ENCODE results near the gene CREB1.

The CREB1 gene

DNA sequence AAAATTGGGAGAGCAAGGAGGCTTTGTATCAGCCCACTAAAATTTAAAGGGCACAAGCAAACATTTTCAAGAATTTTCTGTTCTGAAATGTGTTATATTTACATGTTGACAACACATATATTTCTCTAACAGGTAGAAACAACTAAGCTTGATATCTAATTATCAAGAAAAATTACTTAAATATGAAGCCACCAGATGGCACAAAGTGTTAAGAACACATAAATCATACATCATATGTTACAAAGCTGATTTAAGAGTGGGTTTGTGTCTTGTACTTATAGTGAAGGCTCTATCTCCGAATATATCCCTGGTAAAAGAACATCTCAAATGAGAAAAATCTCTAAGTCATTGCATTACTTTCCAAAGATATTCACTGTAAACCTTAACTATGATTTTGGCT is 19.6 kb upstream of the CREB1 start (continued):
- TF ChIP-seq, protein P1, sequence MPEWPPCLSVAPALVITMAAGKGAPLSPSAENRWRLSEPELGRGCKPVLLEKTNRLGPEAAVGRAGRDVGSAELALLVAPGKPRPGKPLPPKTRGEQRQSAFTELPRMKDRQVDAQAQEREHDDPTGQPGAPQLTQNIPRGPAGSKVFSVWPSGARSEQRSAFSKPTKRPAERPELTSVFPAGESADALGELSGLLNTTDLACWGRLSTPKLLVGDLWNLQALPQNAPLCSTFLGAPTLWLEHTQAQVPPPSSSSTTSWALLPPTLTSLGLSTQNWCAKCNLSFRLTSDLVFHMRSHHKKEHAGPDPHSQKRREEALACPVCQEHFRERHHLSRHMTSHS (tag by site-specific recombination; IDR thresholded peaks at IDR 0.05) = no peak
- TF ChIP-seq, protein P2, sequence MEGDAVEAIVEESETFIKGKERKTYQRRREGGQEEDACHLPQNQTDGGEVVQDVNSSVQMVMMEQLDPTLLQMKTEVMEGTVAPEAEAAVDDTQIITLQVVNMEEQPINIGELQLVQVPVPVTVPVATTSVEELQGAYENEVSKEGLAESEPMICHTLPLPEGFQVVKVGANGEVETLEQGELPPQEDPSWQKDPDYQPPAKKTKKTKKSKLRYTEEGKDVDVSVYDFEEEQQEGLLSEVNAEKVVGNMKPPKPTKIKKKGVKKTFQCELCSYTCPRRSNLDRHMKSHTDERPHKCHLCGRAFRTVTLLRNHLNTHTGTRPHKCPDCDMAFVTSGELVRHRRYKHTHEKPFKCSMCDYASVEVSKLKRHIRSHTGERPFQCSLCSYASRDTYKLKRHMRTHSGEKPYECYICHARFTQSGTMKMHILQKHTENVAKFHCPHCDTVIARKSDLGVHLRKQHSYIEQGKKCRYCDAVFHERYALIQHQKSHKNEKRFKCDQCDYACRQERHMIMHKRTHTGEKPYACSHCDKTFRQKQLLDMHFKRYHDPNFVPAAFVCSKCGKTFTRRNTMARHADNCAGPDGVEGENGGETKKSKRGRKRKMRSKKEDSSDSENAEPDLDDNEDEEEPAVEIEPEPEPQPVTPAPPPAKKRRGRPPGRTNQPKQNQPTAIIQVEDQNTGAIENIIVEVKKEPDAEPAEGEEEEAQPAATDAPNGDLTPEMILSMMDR (tag by site-specific recombination; IDR thresholded peaks at IDR 0.05) = no peak
- TF ChIP-seq ZNF670 (tag by site-specific recombination; IDR thresholded peaks at IDR 0.05; ENCODE audit: low read depth) = no peak
- TF ChIP-seq ZBTB48 (tag by site-specific recombination; IDR thresholded peaks at IDR 0.05) = no peak
- TF ChIP-seq, protein P3, sequence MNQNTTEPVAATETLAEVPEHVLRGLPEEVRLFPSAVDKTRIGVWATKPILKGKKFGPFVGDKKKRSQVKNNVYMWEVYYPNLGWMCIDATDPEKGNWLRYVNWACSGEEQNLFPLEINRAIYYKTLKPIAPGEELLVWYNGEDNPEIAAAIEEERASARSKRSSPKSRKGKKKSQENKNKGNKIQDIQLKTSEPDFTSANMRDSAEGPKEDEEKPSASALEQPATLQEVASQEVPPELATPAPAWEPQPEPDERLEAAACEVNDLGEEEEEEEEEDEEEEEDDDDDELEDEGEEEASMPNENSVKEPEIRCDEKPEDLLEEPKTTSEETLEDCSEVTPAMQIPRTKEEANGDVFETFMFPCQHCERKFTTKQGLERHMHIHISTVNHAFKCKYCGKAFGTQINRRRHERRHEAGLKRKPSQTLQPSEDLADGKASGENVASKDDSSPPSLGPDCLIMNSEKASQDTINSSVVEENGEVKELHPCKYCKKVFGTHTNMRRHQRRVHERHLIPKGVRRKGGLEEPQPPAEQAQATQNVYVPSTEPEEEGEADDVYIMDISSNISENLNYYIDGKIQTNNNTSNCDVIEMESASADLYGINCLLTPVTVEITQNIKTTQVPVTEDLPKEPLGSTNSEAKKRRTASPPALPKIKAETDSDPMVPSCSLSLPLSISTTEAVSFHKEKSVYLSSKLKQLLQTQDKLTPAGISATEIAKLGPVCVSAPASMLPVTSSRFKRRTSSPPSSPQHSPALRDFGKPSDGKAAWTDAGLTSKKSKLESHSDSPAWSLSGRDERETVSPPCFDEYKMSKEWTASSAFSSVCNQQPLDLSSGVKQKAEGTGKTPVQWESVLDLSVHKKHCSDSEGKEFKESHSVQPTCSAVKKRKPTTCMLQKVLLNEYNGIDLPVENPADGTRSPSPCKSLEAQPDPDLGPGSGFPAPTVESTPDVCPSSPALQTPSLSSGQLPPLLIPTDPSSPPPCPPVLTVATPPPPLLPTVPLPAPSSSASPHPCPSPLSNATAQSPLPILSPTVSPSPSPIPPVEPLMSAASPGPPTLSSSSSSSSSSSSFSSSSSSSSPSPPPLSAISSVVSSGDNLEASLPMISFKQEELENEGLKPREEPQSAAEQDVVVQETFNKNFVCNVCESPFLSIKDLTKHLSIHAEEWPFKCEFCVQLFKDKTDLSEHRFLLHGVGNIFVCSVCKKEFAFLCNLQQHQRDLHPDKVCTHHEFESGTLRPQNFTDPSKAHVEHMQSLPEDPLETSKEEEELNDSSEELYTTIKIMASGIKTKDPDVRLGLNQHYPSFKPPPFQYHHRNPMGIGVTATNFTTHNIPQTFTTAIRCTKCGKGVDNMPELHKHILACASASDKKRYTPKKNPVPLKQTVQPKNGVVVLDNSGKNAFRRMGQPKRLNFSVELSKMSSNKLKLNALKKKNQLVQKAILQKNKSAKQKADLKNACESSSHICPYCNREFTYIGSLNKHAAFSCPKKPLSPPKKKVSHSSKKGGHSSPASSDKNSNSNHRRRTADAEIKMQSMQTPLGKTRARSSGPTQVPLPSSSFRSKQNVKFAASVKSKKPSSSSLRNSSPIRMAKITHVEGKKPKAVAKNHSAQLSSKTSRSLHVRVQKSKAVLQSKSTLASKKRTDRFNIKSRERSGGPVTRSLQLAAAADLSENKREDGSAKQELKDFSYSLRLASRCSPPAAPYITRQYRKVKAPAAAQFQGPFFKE (tag by site-specific recombination; IDR thresholded peaks at IDR 0.05; ENCODE audit: borderline replicate concordance) = no peak

DNA sequence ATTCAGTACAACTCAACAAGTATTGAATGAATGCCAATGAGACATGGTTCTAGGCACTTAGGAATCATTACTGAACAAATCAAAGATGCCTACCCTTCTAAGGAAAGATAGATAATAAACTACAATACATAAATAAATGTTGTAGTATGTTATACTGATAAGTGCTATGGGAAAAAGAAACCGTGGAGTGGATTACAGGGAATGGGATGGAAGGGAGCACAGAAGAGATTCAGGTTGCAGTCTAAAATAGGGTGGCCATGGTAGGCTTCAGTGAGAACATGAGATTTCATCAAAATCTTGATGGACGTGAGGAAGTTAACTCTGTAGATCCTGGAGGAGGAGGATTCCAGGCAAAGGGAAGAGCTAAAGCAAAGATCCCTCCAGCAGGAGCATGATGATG is 17.9 kb upstream of the CREB1 start:
- Histone ChIP-seq H3K27ac (ENCODE audit: extremely low read depth, low read depth, low read length) (no peak overlapping the region), H3K4me3 (ENCODE audit: low read depth, low read length) (no peak overlapping the region), H3K36me3 (ENCODE audit: control insufficient read depth in 2 of 2, insufficient read depth in 1 of 2, low read length in 2 of 2) (no peaks in the 10 kb centered on the region), H3K9me3 (ENCODE audit: control insufficient read depth, insufficient read depth, low read depth, low read length) (no peaks in the 10 kb centered on the region), H3K4me1 (ENCODE audit: control insufficient read depth, insufficient read depth, low read length) (no peaks in the 10 kb centered on the region)
- TF ChIP-seq ZBTB48 (tag by site-specific recombination; IDR thresholded peaks at IDR 0.05) (no peak), ZNF426 (tag by site-specific recombination; IDR thresholded peaks at IDR 0.05) (no peak), ZNF776 (tag by site-specific recombination; IDR thresholded peaks at IDR 0.05; ENCODE audit: borderline replicate concordance) (no peak), ZNF549 (tag by site-specific recombination; IDR thresholded peaks at IDR 0.05) (no peak), SP2 (tag by site-specific recombination; IDR thresholded peaks at IDR 0.05) (no peak), ZBTB17 (tag by site-specific recombination; IDR thresholded peaks at IDR 0.05) (no peak)
- TF ChIP-seq, protein P4, sequence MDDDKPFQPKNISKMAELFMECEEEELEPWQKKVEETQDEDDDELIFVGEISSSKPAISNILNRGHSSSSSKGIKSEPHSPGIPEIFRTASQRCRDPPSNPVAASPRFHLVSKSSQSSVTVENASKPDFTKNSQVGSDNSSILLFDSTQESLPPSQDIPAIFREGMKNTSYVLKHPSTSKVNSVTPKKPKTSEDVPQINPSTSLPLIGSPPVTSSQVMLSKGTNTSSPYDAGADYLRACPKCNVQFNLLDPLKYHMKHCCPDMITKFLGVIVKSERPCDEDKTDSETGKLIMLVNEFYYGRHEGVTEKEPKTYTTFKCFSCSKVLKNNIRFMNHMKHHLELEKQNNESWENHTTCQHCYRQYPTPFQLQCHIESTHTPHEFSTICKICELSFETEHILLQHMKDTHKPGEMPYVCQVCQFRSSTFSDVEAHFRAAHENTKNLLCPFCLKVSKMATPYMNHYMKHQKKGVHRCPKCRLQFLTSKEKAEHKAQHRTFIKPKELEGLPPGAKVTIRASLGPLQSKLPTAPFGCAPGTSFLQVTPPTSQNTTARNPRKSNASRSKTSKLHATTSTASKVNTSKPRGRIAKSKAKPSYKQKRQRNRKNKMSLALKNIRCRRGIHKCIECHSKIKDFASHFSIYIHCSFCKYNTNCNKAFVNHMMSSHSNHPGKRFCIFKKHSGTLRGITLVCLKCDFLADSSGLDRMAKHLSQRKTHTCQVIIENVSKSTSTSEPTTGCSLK (tag by site-specific recombination; IDR thresholded peaks at IDR 0.05) = no peak
- ChIA-PET POLR2A (no interaction called here), CTCF (interaction anchor here (0.7 kb wide), 1 partner anchor 1170 kb away, joined by 3 read pairs; no protein-coding TSS in a partner anchor)

DNA sequence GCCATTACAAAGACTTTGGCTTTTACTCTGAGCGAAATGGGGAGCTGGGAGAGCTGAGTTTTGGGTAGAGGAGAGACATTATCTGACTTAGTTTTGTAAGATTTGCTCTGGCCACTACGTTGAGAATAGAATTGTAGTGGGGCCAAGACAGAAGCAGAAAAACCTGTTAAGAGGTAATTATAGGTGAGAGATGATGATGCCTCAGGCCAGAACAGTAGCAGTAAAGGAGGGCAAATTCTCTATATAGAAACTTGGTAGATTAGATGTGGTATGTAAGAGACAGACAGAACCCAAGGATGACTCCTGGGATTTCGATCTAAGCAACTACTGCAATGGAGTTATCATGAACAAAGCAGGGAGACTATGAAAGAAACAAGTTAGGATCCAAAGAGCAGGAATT is 17.4 kb upstream of the CREB1 start:
- H3K4me3 ChIP-seq (ENCODE audit: low read depth, low read length) = no peak overlapping the region
- no peaks in the 10 kb centered on the region for H3K9me3 ChIP-seq (ENCODE audit: control insufficient read depth, insufficient read depth, low read depth, low read length)
- no peak overlapping the region for H3K27ac ChIP-seq (ENCODE audit: extremely low read depth, low read depth, low read length)
- H3K36me3 ChIP-seq (ENCODE audit: control insufficient read depth in 2 of 2, insufficient read depth in 1 of 2, low read length in 2 of 2) = no peaks in the 10 kb centered on the region
- ChIA-PET POLR2A (no interaction called here), CTCF (interaction anchor here (0.7 kb wide), 1 partner anchor 1171 kb away, joined by 3 read pairs; no protein-coding TSS in a partner anchor)
- H3K4me1 ChIP-seq (ENCODE audit: control insufficient read depth, insufficient read depth, low read length) = no peaks in the 10 kb centered on the region
- TF ChIP-seq PRDM1 (tag by site-specific recombination; IDR thresholded peaks at IDR 0.05) = no peak
- no peak for TF ChIP-seq ZNF133 (tag by site-specific recombination; IDR thresholded peaks at IDR 0.05)
- TF ChIP-seq, protein P5, sequence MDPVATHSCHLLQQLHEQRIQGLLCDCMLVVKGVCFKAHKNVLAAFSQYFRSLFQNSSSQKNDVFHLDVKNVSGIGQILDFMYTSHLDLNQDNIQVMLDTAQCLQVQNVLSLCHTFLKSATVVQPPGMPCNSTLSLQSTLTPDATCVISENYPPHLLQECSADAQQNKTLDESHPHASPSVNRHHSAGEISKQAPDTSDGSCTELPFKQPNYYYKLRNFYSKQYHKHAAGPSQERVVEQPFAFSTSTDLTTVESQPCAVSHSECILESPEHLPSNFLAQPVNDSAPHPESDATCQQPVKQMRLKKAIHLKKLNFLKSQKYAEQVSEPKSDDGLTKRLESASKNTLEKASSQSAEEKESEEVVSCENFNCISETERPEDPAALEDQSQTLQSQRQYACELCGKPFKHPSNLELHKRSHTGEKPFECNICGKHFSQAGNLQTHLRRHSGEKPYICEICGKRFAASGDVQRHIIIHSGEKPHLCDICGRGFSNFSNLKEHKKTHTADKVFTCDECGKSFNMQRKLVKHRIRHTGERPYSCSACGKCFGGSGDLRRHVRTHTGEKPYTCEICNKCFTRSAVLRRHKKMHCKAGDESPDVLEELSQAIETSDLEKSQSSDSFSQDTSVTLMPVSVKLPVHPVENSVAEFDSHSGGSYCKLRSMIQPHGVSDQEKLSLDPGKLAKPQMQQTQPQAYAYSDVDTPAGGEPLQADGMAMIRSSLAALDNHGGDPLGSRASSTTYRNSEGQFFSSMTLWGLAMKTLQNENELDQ (tag by site-specific recombination; IDR thresholded peaks at IDR 0.05; ENCODE audit: low read depth) = no peak
- TF ChIP-seq, protein P6, sequence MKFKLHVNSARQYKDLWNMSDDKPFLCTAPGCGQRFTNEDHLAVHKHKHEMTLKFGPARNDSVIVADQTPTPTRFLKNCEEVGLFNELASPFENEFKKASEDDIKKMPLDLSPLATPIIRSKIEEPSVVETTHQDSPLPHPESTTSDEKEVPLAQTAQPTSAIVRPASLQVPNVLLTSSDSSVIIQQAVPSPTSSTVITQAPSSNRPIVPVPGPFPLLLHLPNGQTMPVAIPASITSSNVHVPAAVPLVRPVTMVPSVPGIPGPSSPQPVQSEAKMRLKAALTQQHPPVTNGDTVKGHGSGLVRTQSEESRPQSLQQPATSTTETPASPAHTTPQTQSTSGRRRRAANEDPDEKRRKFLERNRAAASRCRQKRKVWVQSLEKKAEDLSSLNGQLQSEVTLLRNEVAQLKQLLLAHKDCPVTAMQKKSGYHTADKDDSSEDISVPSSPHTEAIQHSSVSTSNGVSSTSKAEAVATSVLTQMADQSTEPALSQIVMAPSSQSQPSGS (tag by site-specific recombination; IDR thresholded peaks at IDR 0.05; ENCODE audit: low read depth) = no peak
- TF ChIP-seq, protein P7, sequence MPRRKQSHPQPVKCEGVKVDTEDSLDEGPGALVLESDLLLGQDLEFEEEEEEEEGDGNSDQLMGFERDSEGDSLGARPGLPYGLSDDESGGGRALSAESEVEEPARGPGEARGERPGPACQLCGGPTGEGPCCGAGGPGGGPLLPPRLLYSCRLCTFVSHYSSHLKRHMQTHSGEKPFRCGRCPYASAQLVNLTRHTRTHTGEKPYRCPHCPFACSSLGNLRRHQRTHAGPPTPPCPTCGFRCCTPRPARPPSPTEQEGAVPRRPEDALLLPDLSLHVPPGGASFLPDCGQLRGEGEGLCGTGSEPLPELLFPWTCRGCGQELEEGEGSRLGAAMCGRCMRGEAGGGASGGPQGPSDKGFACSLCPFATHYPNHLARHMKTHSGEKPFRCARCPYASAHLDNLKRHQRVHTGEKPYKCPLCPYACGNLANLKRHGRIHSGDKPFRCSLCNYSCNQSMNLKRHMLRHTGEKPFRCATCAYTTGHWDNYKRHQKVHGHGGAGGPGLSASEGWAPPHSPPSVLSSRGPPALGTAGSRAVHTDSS (tag by site-specific recombination; IDR thresholded peaks at IDR 0.05) = no peak

Data from HEK293 (cell line).